Activated CD4-positive, alpha-beta T cell treated with anti-CD3 and anti-CD28 coated beads, Interleukin-2, Interleukin-4, amounts not matched to agents 100 ng/mL and 50 ng/mL, durations not matched to agents 16 hours and 8 hours (primary cell): Measurements from ENCODE around the gene LRTM2.
A peak's percentile ranks its signal among the peaks of the same experiment; 100 is the strongest.

Experiments
- DNase-seq: peaks from one replicate; pipeline ENCODE4 v3.0.0-alpha.2; 2020; ENCODE audit warnings: low spot score

The LRTM2 gene

GRCh38 chr12:1820191-1820895 lies at the start of gene LRTM2:
LRTM2 (plus strand) TSS chr12:1820565; CDS start chr12:1828149, 7,584 bp downstream.
- DNase-seq: no peak

- DNase-seq: no peak
Observed at GRCh38 chr12:1773937-1774655, 46.3 kb upstream of the LRTM2 start.

DNA sequence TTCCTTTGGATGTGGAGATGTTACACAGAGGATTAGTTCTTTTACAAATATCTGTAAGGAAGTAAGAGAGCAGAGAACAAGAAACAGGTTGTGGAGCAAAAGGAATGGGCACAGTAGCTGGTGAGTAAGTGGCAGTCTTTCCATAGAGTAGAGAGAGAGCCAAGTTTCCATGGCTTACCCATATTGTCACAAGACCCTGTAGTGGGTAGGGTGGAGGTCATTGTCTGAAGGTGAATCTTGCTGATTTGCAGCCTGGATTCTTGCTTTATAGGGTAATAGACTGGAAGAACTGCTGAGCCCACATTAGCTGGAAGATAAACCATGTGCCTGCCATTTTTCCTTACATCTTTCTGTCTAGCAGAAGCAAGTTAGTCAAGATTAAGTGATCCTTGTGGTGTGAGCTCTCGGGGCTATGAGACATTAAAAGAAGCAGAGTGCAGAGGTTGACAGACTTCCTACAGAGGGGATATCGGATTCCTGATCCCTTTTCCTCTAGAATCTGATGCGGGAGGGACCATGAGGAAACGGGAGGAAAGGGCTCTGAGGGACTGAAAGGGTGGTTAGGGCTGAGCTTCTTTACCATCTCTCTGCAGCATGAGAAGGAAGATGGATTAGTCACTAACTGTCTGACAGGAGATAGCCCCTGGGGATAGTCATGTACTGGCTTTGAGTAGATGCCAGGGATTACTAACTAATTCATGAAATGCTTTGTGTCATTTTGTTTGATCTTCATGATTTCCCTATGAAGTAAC lies 44.0 kb upstream of the LRTM2 start:
- DNase-seq: no peak

DNA sequence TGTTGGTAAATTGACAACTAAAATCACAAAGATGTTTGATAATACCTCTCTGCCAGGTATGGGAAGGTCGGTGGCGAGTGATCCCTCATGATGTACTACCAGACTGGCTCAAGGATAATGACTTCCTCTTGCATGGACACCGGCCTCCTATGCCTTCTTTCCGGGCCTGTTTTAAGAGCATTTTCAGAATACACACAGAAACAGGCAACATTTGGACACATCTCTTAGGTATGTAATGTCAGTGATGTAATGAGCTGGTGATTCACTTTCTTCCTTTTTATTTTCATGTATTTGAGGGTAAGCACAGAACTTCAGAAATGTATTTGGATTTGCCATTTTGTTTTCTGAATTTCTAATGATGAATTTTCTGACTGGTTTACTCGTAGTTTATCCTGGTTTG lies 42.6 kb upstream of the LRTM2 start:
- no peak for DNase-seq

- no peak for DNase-seq
Observed at GRCh38 chr12:1778911-1779310, 41.5 kb upstream of the LRTM2 start.

DNA sequence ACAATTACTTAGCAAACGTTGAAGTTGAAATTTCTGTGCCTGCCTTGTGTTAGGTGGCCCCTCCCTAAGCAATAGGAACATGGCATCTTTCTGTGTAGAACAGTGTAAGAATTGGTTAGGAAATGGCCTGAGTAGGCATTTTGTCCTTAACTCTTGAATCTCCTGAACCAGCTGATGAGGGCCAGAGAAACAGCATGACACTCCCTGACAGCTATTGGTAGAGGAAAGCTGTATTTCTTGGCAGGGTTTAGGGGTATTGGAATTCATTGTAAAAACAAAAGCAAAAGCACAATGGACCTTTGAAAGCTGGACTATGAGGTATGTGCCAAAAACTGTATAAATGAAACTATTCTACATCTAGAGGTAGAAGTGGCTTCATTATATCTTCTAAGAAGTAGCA lies 40.6 kb upstream of the LRTM2 start:
- no peak for DNase-seq

- no peak for DNase-seq
Observed at GRCh38 chr12:1781772-1782171, 38.6 kb upstream of the LRTM2 start.

- DNase-seq: no peak
Observed at GRCh38 chr12:1782215-1782614, 38.1 kb upstream of the LRTM2 start.

DNA sequence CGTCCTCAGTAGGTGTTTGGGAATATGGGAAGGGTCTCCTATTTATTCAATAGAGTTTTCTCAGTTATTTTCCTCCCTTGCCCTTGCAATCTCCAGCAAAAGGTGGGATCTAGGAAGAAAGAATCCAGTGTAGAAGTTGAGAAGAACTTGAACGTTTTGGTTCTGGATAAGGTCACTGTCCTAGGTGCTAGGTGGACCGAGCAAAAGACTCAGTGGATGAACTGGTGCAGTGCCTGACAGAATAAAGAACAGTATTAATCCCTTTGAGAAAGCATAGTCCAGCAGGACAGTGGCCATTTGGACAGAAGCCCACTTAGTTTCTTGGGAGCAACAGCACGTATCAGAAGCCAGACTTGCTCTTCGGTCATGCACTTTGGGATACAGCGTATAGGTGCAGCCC lies 32.7 kb upstream of the LRTM2 start:
- no peak for DNase-seq

GRCh38 chr12:1790444-1790843 lies 29.9 kb upstream of the LRTM2 start:
- no peak for DNase-seq

GRCh38 chr12:1791104-1791841 lies 29.1 kb upstream of the LRTM2 start:
- peak; percentile 70 for DNase-seq

GRCh38 chr12:1792406-1792805 lies 28.0 kb upstream of the LRTM2 start:
- no peak for DNase-seq

GRCh38 chr12:1793426-1794210 lies 26.7 kb upstream of the LRTM2 start:
- DNase-seq: no peak

- no peak for DNase-seq
Observed at GRCh38 chr12:1794440-1795090, 25.8 kb upstream of the LRTM2 start.

- DNase-seq: no peak
Observed at GRCh38 chr12:1795221-1795784, 25.1 kb upstream of the LRTM2 start.

DNA sequence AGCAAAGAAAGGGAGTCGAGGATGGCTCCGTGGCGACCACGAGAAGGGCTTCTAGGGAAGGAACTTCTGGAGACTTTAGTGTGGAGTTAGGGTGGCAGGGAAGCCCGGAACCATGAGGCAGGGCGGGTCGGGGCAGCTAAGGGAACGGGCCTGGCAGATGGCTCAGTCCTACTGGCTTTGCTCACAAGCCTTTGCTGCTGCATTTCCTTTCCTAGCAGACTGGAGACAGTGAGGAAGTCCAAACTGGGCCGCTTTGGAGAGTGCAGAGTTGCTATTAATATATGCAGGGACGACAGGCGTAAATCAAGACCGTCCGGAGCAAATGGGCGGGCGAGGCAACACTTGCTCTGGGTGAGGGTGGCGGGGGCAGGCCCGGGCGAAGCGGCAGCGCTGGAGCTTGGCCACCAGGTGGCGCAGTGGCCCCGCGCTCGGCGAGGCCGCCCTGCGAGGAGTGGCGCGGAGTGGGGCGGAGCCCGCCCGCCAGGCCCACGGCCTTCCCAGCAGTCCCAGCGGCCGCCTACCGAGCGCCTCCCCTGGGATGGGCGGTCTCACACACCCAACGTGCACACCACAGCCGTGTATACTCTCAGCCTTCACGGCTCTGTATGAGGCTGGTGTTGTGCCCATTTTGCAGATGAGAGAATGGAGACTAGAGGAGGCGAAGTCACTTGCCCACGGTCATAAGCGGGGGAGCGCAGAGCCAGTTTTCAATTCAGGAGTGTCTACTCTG lies 24.4 kb upstream of the LRTM2 start:
- peak; percentile 96 for DNase-seq

DNA sequence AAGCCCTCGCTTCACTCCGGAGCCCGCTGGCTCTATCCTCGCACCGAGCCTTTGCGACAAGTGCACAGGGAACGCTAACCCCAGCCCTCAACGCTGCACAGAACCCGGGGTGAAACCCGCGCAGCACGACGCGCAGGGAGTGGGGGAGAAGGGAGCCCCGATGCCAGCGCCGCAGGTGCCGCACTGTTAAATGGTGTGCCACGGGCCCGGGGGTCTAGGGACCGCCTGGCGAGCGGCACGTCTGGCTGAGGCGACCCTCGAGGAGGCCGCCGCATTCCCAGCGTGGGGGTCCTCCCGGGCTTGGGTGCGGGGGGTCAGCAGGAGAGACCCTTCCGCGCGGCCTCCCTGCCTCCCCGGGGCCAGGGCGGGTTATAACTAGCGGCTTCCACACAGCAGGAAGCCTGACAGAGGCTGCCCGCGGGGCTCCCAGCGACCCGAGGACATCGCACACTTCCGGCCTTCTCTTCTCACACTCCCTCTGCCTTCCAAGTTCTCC lies 23.8 kb upstream of the LRTM2 start:
- peak; percentile 46 for DNase-seq

DNA sequence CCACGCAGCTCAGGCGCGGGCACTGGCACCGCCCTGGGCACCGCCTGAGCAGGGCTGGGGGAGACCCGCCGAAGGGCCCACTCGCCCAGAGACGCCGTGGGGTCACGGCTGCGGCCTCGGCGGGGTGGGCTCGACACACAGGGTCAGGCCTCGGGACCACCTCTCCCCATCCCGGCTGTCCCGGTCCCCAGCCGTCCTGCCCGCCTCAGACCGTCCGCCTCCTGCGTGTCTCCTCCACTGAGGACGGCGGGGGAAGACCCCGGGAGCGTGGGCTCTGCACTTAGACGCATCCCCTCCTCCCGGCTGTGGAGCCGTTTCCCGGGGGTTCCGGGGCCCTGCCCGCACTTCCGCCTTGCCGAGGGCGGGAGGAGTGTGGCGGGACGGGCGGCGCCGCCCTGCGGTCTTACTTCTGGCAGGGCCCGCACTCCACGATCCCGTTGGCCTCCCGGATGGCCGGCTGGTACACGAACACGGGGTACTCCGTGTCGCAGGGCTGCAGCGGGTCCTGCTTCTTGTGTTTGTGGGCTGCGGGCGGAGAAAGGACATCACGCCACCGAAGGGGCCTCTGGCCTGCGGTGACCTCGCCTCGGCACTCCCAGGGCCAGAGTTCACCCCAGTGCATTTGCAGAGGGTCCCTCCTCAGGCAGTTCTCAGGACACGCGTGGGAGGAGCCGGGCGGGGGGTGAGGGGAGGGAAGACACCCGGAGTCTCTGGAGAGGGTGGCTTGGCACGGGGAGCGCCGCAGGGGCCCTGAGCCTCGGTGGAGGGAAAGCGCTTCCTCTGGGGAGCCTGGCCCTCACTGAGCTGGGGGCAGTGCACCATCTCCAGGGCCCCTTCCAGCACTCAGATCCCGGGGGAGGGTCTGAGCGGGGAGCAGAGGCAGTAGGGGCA lies 23.1 kb upstream of the LRTM2 start:
- DNase-seq: peak; percentile 45
